Measurements from ENCODE around the gene DDB1. TPM values are rescaled to one million over a fixed set of nuclear protein-coding genes. Genes with fewer than 3 reads are reported as not detected.

The DDB1 gene
- total and polyA plus RNA-seq, 10 of the 15 experiments (the other 5 are each of a cell fraction or from before 2014, with no cell fraction given): 136 to 272 (median 216) TPM

- TF ChIP-seq, protein P1, sequence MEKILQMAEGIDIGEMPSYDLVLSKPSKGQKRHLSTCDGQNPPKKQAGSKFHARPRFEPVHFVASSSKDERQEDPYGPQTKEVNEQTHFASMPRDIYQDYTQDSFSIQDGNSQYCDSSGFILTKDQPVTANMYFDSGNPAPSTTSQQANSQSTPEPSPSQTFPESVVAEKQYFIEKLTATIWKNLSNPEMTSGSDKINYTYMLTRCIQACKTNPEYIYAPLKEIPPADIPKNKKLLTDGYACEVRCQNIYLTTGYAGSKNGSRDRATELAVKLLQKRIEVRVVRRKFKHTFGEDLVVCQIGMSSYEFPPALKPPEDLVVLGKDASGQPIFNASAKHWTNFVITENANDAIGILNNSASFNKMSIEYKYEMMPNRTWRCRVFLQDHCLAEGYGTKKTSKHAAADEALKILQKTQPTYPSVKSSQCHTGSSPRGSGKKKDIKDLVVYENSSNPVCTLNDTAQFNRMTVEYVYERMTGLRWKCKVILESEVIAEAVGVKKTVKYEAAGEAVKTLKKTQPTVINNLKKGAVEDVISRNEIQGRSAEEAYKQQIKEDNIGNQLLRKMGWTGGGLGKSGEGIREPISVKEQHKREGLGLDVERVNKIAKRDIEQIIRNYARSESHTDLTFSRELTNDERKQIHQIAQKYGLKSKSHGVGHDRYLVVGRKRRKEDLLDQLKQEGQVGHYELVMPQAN (conservative IDR thresholded peaks at IDR 0.05): no peak
- TF ChIP-seq BACH1 (IDR thresholded peaks at IDR 0.05; ENCODE audit: borderline replicate concordance) (no peak), CEBPB (IDR thresholded peaks at IDR 0.05; ENCODE audit: borderline replicate concordance in 1 of 2, low read depth in 2 of 2, low read length in 2 of 2) (no peak), SMAD1 (IDR thresholded peaks at IDR 0.05; ENCODE audit: low read depth, partially characterized antibody) (no peak), CHD4 (IDR thresholded peaks at IDR 0.05) (no peak), E2F4 (IDR thresholded peaks at IDR 0.05; ENCODE audit: low read depth, low read length) (no peak), NFYB (IDR thresholded peaks at IDR 0.05; ENCODE audit: insufficient read depth, low read depth, low read length) (no peak)
- TF ChIP-seq, protein P2, sequence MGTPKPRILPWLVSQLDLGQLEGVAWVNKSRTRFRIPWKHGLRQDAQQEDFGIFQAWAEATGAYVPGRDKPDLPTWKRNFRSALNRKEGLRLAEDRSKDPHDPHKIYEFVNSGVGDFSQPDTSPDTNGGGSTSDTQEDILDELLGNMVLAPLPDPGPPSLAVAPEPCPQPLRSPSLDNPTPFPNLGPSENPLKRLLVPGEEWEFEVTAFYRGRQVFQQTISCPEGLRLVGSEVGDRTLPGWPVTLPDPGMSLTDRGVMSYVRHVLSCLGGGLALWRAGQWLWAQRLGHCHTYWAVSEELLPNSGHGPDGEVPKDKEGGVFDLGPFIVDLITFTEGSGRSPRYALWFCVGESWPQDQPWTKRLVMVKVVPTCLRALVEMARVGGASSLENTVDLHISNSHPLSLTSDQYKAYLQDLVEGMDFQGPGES (IDR thresholded peaks at IDR 0.05): no peak
Measured at GRCh38 chr11:61277186-61278000, 55.5 kb downstream of the DDB1 start (continued).

Data from GM12878 (cell line).